GM19035 (cell line): Measurements from ENCODE around the gene PRKD1.
"Not testable (repeated sequence)": the region's sequence is repeated elsewhere in the genome, so short reads cannot be mapped to it uniquely, and the experiment has no call there.

Experiments used
- ATAC-seq: cut with Tn5 transposase; IDR thresholded peaks from one replicate; pipeline ENCODE4 v1.9.1; 2021; ENCODE audit not compliant: unreplicated experiment

Gene PRKD1

DNA sequence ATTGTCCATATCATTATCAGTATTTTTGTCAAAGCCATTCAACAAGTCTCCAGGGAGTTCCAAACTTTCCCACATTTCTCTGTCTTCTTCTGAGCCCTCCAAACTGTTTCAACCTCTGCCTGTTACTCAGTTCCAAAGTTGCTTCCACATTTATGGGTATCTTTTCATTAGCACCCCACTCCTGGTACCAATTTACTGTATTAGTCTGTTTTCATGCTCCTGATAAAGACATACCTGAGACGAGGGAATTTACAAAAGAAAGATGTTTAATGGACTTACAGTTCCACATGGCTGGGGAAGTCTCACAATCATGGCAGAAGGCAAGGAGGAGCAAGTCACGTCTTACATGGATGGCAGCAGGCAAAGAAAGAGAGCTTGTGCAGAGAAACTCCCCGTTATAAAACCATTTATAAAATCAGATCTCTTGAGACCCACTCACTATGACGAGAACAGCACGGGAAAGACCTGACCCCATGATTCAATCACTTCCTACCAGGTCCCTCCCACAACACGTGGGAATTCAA, 87.2 kb downstream of the PRKD1 start:
- not testable (repeated sequence) for ATAC-seq

DNA sequence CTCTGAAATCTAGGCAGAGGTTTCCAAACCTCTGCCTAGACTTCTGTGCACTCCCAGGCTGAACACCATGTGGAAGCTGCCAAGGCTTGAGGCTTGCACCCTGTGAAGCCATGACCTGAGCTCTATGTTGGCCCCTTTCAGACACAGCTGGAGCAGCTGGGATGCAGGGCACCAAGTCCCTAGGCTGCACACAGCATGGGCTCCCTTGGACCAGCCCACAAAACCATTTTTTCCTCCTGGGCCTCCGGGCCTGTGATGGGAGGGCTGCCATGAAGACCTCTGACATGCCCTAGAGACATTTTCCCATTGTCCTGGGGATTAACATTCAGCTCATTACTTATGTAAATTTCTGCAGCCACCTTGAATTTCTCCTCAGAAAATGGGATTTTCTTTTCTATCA, 88.0 kb downstream of the PRKD1 start:
- ATAC-seq = not testable (repeated sequence)

DNA sequence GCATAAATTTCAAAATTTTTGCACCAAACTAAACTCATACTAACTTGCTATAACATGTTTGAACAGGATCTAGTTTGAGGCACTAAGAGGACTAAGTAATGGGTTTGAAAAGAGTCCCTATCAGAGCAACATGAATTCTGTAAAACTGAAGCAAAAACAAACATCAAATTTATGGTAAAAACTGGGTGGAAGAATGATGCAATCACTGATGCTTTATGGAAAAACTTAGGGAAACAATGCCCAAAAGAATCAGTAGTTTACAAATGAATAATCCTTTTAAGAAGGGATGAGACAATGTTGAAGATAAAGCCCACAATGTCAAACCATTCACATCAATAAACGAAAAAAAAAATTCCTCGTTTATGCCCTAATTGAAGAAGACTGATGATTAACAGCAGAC, 88.9 kb downstream of the PRKD1 start:
- no peak for ATAC-seq

DNA sequence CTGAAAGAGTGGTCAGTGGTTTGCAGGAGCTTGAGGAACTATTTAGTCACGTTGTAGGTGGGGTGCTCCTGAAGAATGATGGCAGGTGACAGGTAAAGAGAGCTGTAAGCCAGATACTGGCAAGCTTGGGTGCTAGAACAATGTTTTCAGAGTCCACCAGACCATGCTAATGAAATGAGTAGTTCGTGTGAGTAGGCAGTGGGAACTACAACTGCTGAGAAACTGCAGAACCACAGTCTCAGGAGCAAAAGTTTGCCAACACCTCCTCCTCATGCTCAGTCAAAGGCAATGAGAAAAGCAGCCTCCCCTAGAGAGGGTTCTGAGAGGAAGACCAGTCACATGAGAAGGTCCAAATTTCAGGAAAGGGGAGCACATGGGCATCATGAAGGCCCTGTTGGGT, 91.3 kb downstream of the PRKD1 start:
- no peak for ATAC-seq

DNA sequence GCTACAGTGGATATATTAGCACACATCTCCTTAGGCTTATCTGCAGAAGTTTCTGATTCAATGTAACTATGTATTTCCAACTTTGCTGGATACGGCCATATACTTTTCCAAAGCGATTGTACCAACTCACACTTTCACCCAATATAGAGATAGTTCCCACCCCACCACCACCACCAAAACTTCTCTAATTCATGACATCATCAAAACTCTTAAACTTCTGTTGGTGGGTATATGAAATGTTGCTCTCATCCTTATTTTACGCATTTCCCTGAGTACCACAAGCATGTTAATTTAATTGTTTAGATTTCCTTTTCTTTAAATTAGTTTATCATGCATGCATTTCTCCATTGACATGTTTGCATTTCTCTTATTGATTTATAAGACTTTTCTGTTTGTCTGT, 95.6 kb downstream of the PRKD1 start:
- no peak for ATAC-seq

DNA sequence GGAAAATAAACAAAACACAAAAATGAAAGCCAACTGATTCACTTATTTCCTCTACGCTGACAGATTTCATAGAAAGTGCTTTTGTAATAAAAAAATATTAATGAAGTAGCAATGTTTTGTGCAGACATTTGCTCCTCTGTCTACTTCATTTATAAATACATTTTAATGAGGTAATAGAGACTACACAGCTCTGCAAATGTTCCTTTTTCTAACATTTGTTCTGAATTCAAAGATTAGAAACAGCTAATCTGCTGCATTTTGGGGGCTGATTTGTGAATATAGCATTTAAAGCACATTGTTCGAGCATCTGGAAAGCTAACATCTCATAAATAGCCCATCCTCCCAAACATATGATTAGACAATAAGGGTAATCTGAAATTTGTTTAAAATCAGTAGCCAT, 97.8 kb downstream of the PRKD1 start:
- ATAC-seq = no peak

DNA sequence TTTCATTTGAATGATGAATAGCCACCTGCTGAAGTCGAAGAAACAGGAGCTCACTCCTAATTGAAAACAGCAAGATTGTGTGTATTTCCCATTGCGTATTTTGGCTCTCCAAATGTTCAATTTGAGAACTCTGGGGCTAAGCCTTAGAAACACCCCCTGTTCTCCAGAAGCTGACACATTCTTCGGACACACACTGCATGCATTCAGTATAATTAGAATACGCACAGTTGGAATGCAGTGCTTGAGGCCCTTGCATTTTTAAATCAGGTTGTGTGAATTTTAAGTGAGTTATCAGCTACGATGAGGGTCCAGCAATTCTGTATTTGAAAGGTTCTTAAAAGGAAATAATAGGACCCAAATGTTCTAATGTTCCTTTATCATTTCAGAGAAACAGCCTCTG, 103.8 kb downstream of the PRKD1 start:
- no peak for ATAC-seq

DNA sequence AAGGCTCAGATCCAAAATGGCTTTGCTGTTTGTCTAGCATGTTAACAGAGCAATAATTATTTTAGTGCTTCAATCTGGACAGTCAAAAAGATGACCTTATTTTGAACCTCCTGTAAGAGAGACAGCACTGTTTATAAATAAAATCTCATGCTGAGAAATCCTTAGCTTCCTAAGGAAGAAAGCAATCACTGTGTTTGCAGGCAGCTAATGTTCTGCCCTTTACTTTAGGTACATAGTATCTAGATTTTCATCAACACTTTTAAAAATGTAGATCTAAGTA, 105.3 kb downstream of the PRKD1 start:
- ATAC-seq = no peak

DNA sequence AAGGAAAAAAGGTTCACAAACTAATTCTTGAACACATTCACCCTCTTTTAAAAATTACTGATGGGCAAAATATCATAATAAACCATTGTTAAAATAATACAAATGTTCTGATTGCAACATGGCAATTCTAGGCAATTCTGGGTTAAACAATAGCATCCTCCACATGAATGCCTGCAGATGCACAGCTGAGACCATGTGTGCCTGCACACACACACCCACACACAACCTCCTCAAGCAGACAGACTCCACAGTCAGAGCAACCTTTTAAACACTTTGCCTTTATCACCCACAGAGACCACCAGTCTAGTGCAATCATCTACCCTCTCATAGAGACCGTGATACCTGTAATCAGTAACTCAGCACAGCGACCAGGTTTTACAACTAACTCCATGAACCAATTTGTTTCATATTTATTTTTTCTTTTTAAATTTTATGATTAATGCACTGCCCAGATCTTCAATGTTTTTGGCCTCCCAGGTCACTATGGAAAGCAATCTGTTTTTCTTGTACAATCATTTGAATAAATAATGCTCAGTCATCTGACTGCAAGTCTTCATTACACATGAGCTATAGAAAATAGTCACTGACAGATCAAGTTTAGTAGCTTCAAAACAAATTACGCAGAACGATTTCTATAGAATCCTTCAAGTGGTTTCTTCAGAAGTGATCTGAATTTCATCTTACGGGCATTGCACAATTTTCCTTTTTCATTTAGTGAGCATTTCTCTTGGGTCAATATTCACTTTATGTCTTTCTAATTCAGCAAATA, 105.8 kb downstream of the PRKD1 start:
- no peak for ATAC-seq

DNA sequence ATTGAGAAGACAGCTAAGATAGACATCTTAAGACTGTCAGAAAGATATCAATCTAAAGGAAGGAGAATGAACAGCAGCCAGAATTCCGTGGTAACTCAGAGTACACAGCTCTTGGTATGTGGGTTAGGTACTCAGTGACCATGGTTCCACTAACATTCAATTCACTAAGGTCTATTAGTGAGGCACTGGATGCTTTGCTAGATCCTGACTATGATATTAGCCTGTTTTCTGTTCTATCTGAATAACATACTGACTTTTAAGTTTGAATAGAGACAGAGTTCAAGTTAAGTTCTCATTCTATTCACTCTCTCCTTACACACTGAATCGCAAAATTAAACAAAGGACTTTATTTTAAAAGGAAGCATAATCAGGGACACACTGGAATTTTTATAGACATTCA, 106.4 kb downstream of the PRKD1 start:
- no peak for ATAC-seq

DNA sequence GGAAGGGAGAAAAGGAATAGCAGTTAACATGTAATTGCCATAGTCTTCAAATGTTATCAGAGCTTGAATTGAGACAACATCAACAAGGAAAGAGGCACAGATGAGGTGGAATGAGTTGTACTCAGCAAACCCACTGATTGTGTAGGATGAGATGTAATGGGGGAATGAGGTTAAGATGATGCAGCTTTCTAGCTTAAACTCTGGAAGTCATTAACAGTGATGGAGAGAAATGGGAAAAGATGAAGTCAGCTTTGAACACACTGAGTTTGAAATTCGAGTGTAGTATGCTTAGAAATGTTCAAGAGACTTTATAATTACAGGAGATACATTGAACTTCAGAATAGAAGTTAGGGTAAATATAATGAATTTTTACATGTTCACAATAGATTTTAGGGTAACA, 106.9 kb downstream of the PRKD1 start:
- ATAC-seq = no peak

DNA sequence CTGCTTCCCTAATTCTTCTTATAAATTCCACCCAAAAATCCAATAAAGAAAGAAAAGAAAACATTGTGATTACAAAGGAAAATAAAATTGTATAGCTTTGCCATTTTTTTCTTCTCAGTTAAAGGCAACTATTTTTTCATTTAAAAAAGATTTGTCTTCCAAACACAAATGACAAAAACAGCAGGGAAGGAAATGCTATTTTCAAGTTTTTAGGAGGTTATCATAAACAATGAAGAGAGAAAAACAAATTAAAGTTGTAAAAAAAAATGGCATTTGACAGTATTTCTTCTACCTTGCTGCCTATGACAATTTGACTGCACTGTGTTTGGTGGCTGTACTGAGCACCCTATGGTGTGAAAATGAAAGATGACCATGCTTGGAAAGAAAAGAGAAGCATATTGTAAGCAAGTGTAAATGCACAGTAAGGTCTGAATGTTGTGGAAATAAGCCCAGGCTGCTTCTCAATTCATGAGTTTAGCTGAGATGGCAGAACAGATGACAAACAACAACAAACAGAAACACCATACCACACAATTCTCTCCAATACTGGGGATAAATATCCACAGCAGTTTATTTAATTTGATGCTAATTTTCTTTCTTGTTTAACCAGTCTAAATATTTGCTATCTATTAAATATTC, 109.8 kb downstream of the PRKD1 start:
- no peak for ATAC-seq

DNA sequence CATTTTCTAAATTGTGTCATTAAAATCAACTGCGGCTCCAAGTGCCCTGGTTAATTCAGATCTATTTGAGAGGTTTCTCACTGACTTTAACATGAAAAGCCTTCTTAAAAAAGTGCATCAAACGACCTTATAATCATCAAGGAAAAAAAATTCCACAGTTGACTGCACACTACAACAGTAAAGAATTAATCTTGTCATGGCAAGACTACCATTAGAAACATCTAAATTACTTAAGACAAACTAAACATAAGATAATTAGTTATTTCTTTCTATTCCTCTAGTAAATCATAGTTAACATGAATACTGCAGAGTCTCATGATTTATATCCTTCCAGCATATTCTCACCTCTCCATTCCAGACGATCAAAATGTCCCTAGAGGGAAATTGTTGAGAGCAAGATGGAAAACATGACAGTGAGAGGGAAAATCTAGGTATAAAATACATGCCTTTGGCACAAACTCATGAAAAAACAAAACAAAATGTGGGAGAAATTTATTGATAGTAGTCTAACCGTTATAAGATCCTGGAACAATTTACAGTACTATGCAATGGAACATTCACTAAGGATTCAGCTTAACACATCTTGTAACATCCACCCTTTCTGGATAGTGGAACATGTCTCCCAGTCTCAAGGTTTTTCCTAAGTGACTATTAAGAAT, 112.5 kb downstream of the PRKD1 start:
- ATAC-seq = no peak

DNA sequence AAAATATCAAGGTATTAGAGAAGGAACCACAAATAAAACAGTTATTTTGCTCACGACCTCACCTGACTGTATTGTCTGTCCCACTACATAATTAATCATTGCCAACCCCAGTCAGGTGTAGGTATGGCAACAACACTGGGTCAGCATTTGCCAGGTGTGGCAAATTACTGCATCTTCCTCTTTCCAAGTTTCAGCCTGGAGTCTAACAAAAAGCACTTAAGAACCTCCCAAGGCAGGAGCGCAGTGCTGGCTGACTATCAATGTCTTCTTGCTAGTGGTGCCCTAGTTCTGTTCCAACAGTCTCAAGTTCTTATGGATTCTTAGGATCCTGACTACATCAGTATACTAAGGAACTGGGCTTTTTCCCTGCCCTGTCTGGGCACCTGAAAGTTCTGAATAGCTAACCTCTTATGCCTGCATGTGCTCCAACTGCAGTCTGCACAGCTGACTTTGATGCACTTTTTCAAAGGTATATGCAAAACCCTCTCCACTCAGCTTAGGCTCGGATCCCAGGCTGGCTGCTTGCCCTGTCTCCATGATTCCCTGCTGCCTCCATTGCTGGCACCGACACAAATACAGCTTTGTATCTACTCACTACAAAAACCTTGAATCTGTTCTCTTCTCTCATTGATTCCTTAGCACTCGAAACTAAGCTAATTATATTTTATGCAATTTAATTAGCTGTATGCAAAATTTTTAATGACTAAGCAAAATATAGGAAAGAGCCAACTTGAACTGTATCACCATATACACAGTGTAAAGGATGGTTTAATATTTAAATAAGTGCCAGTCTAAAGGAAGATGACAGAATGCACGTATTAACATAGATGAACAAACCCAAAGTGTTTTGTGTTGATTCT, 113.3 kb downstream of the PRKD1 start:
- ATAC-seq = no peak

DNA sequence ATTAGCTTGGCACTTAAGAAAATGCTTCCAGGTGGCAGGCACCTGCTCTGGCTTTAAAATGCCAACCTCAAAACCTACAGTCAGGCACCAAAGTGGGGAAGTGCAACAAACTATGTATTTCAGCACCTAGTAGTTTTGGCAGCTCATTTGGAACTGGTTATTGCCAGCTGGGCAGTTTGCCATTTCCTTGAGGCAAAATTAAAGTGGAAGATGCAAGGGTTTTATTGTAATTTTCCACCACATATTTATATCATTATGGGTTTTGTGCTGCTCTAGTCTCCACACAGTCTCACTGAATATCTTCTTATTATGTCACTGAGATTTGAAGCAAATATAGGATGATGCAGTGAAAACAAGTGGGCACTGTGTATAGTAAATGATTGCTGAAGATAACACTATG, 117.0 kb downstream of the PRKD1 start:
- ATAC-seq = no peak

DNA sequence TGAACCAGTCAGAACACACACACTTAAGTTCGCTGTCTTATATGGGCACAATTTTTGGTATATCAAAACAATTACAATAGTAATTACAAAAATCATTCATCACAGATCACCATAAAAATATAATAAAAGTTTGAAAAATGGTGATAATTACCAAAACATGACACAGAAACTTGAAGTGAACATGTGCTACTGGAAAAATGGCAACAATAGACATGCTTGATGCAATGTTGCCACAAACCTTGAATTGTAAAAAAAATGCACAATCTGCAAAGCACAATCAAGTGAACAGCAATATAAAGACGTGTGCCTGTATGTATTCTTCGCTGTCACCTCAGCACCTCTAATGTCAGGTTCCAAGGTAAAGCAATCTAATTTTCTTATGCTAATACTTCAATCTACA, 117.6 kb downstream of the PRKD1 start:
- ATAC-seq = no peak

DNA sequence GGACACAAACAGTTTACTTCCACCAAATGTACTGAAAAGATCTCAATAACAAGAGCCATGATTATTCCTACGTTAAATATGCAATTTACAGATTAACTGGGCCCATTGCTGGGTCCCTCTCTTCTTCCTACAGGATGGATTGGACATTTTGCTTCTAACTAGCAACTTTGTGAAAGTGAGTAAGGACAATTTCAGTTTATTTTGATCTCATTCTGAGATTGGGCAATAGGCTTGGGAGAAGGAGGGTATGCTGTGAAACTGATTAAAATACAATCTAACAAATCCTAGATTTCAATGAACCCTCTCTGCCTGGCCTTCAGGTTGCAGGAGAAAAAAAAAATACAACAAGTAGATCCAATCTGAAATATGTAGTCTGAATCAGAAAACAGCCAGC, 121.5 kb downstream of the PRKD1 start:
- ATAC-seq = no peak

DNA sequence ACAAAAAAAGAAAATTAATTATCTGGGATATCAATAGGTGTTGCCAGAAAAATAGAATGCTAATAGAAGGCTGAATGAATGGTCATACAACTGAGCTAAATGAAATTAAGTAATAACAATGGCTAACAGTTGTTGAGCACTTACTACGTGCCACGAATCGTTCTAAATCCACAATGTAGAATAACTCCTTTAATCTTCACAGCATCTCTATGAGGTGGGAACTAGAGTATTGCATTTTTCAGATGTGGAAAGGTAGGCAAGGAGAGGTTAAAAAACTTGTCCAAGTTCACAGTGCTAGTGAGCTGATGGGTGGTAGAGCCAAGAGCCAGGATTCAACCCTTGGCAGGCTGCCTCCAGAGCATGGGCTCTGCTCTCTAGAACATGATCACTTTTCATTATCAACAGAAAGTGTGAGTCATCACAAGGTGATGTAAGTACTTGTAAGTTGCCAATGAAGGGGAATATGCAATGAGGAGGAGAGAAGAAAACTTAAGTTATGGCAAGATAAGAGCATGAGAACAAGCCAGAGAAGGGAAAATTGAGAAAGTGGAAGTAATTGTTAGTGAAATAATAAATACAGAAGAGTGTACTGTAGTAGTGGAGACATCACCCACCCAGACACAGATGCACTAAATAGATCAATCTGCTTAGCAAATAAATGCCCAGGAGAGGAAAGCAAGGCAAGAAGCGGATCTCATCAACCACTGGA, 122.1 kb downstream of the PRKD1 start:
- ATAC-seq = no peak

DNA sequence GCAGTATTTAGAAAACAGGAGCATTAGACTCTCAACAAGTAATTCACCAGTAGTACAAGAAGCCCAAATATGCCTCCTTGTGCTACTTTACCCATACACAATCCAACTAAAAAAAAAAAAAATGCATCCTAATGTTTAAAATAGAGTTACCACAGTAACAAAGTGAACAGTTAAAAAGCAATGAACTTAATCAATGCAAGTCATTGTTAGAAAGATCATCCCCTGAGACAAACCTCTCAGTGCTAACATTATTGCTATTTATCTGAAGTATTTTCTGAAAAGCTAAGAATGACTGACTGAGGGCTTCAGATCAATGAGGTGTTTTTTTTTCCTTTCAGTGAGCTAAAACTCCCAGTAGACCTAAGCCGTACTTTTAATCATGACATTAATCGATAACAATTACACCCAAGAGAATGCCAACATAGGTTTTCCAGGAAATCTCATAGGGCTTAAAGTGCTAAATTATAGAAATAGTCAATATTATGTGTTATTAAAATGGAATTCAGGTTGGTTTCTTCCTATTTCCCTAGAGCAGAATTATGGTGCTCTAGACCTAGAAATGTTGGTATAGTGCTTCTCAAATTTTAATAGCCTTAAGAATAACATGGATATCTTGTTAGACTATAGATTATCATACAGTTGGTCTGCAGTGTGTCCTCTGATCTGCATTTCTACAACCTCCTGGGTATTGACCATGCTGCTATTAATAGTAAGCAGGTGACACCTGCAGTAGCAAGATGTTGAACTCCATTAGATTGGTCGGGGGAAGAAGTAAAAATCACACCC, 123.0 kb downstream of the PRKD1 start:
- ATAC-seq = no peak

DNA sequence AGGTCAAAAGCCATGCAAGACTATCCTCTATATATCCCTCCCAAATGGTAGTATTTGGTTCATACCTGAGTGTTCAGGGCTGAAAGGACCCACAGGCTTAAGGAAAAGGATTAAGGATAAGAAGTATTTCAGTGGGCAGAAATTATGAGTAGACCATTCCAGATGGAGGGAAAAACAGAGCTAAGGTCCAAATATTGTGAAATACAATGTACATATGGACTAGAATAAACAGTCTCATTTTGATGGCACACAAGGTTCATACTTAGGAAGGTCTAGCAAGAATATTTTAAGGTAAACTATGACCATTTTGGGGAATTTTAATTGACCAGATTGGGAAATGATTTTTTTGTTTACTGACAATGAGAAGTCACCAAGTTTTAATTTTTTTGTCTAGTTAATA, 124.6 kb downstream of the PRKD1 start:
- ATAC-seq = no peak
